HS-5 (cell line): ENCODE results near the gene TRIM44.
A peak's percentile ranks its signal among the peaks of the same experiment; 100 is the strongest.
"Not testable (repeated sequence)": the region's sequence is repeated elsewhere in the genome, so short reads cannot be mapped to it uniquely, and the experiment has no call there.

Source experiments
- DNase-seq: peaks from one replicate; pipeline ENCODE4 v3.0.0-alpha.2; 2012; ENCODE audit warnings: low read depth

TRIM44 gene

GRCh38 chr11:35633827-35634423 is 28.6 kb upstream of the TRIM44 start:
- DNase-seq = no peak

GRCh38 chr11:35635933-35636332 is 26.6 kb upstream of the TRIM44 start:
- no peak for DNase-seq

GRCh38 chr11:35639591-35640179 is 22.9 kb upstream of the TRIM44 start:
- DNase-seq = no peak

- DNase-seq = no peak
Observed at GRCh38 chr11:35641171-35641897, 21.2 kb upstream of the TRIM44 start.

- no peak for DNase-seq
Observed at GRCh38 chr11:35641964-35642363, 20.6 kb upstream of the TRIM44 start.

- no peak for DNase-seq
Observed at GRCh38 chr11:35647421-35648093, 15.0 kb upstream of the TRIM44 start.

- DNase-seq = no peak
Observed at GRCh38 chr11:35650006-35650405, 12.6 kb upstream of the TRIM44 start.

GRCh38 chr11:35650467-35650866 is 12.1 kb upstream of the TRIM44 start:
- no peak for DNase-seq

DNA sequence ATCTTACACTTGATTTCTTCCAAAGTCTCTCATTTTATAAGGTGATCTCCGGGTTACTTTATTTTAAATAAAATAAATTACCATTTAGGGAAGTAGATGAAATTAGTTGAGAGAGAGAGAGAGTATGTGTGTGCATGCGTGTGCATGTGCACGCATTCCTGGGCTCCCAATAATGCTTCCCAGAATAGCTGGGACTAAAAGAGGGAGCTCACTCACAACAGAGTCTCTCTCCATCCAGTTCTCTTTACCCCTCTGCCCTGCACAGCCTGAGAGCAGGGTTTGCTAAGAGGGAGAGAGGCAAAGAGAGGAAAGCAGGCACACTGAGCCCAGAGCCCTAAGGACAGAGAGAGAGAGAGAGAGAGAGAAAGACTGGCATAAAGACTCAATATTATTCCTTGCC is 11.3 kb upstream of the TRIM44 start:
- no peak for DNase-seq

- not testable (repeated sequence) for DNase-seq
Observed at GRCh38 chr11:35652786-35653185, 9.8 kb upstream of the TRIM44 start.

DNA sequence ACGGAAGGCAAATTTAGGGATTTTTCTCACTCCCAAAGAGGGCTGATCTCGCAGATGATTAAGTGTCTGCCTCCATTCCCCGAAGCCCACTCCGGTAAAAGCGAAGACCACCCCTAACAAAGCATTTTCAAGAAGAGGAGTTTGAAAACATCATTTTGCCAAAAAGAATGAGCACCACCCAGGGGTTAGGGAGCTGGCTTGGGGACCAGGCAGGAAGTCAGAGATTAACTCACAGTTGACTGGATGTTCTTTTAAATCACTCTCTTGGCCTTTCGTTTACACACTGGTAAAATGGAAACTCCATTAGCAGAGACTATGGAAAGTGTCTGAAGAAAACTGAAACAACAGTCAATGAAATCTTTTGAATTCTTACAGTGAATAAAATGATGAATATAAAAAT is 7.9 kb upstream of the TRIM44 start:
- DNase-seq = no peak

GRCh38 chr11:35655254-35655653 is 7.3 kb upstream of the TRIM44 start:
- DNase-seq = no peak

GRCh38 chr11:35655856-35656255 is 6.7 kb upstream of the TRIM44 start:
- DNase-seq = no peak

DNA sequence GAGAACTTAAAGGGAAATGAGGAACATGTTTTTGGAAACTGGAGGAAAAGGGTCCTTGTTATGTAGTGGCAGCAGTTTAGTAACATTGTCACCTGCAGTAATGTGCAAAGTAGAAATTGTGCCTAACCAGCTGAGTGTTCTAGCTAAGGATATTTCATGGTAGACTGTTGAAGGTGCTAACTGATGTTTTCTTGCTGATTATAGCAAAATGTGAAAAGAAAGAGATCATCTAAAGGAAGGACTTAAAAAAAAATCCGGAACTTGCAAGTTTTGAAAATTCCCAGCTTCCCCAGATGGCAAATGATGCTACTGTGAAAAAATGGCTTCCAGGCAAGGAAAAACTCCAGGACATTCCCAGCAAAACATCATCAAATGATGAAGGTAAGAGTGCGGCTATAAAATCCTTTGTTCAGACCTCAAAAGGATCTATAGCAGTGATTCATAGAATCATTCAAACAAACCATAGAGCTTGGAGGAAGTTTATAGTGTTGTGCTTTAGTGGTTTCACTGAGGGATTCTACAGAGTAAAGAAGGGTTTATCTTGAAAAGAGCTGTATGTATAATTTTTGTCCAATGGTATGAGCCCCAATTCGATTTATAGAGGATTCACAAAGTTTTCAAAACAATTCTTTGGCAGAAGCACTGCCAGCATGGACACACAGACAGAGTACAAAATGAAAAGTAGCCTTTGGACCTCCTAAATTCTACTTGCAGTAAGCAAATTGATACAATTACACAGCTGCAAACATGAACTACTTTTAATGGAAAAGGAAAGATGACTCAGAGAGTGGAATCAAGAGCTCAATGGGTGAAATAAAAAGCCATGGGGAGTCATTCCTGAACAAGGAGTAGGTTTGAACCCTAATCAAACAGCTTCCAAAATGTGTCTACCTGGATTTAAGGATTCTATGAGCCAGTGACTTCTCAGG is 4.3 kb upstream of the TRIM44 start:
- DNase-seq = no peak

GRCh38 chr11:35661534-35661933 is 1.0 kb upstream of the TRIM44 start:
- no peak for DNase-seq

GRCh38 chr11:35662061-35662648 is 420 bp upstream of the TRIM44 start:
- DNase-seq = no peak

- DNase-seq = no peak
Observed at GRCh38 chr11:35663408-35663702, 780 bp downstream of the TRIM44 start.

DNA sequence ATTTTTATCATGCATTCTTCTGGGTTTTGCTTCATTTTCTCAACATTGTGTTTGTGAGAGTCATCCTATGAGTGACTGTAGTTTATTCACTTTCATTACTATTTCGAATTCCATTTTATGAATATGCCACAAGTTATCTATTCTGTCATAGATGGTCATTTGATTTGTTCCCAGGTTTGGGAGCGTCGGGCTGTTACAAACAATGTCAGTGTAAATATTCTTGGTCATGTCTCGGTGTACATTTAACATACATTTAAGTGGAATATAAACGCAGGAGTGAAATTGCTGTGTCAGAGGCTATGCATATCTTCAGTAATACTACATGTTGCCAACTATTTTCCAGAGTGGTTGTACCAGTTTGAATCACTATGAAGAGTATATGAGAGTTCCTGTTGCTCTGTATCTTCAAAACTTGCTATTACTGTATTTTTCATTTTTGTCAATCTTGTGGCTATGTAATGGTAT is 2.4 kb downstream of the TRIM44 start:
- DNase-seq = peak; percentile 23

DNA sequence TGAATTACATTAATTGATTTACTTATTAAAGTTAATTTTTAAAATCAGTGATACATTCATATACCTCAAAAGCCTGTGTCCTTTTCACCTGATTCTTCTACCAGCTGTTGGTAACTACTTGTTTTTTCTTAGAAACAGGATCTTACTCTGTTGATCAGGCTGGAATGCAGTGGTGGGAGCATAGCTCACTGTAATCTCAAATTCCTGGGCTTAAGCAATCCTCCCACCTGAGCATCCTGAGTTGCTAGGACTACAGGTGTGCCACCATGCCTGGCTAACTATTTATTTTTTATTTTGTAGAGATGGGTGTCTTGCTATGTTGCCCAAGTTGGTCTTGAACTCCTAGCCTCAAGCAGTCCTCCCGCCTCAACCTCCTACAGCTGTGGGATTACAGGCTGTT is 4.7 kb downstream of the TRIM44 start:
- DNase-seq = no peak

DNA sequence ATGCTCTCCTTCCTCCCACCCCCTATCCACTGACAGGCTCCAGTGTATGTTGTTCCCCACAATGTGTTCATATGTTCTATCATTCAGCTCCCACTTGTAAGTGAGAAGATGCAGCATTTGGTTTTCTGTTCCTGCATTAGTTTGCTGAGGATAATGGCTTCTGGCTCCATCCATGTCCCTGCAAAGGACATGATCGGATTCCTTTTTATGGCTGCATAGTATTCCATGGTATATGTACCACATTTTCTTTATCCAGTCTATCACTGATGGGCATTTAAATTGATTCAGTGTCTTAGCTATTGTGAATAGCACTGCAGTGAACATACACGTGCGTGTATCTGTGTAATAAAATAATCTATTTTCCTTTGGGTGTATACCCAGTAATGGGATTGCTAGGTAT is 5.8 kb downstream of the TRIM44 start:
- DNase-seq = not testable (repeated sequence)

DNA sequence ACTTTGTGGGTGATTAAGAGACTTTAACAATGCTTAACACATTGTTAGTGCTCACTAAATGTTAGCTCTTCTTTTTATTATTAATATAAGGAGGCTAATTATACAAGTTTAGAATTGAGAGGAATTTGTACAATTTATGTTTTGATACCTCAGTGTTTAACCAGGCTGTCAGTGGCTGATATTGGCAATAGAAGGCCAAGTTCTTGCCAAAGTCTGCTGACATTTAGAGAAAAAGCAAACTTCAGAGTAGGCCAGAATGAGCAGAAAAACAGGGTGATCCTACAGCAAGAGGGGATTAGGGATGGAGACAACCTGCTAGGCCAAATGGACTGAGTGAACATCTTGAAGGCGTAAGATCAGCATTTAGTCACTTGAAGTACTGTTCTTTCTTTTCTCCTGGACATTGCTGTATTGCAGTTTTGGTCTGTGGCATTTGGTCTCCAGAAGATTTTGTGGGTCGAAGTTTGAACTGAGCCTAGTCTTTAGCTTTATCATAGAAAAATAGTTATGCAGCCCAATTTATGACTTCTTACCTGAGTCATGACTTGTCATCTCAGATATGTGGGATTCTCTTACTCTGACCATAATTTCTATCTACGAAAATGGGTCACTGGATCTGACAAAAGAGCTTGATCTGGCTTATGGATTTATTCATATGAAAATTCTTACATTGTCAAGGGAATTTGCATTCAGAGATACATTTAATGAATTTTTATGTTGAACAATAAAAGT is 9.0 kb downstream of the TRIM44 start:
- no peak for DNase-seq
